HTR-8/SVneo (cell line): Measurements from ENCODE around the gene DAB2.

ENCODE experiments used
- DNase-seq: peaks from one replicate; pipeline ENCODE4 v3.0.0; 2011; ENCODE audit warnings: low spot score, mixed read lengths; ENCODE audit not compliant: insufficient read length
- FAIRE-seq: peaks from 2 replicates; lab custom pipeline; 2011; peaks lifted over from hg19 to GRCh38; lab: Jason Lieb, UNC

DAB2 gene

DNA sequence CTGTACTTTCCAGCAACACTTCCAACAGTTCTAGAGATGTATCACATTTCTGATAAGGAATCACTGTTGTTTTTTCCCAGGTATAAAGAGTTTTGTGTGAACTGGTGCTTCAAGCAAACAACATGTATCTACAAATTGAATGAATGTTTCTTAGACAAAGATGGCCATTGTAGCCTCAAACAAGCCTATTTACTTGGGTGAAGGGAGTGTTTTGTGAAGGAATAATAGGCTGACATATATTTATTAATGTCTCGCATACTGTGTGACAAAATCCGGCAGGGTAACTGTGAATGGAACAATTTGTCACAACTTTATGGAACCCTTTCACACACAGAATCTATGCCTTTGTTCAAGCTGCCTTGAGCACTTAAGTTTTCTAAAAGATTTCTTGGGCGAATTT lies 24.8 kb upstream of the DAB2 start:
- DNase-seq (no peak), FAIRE-seq (peak; percentile 79)

DNA sequence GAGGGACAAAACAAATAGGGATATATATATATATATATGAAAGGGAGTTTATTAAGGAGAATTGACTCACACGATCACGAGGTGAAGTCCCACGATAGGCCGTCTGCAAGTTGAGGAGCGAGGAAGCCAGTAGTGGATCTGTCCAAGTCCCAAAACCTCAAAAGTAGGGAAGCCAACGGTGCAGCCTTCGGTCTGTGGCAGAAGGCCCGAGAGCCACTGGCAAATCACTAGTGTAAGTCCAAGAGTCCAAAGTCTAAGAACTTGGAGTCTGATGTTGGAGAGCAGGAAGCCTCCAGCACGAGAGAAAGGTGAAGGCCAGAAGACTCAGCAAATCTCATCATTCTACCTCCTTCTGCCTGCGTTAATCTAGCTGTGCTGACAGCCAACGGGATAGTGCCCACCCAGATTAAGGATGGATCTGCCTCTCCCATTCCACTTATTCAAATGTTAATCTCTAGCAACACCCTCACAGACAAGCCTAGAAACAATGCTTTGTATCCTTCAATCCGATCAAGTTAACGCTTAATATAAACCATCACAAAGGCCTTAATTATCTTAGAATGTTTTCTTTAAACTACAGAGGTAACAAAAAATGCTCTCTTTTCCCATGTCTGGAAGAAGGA lies 23.8 kb upstream of the DAB2 start:
- DNase-seq (no peak), FAIRE-seq (peak; percentile 40)

DNA sequence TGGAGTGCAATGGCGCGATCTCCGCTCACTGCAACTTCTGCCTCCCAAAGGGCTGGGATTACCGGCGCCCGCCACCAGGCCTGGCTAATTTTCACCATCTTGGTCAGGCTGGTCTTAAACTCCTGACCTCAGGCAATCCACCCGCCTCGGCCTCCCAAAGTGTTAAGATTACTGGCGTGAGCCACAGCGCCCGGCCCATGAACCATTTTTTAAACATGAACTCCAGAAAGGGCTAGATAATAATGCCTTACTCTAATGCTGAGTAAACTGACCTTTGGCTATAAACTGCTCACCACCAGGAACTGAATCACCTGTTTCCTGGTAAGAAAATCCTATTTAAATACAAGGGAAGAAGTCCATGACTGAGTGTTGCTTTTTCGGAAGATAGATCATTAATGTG lies 23.2 kb upstream of the DAB2 start:
- DNase-seq (no peak), FAIRE-seq (no peak)

DNA sequence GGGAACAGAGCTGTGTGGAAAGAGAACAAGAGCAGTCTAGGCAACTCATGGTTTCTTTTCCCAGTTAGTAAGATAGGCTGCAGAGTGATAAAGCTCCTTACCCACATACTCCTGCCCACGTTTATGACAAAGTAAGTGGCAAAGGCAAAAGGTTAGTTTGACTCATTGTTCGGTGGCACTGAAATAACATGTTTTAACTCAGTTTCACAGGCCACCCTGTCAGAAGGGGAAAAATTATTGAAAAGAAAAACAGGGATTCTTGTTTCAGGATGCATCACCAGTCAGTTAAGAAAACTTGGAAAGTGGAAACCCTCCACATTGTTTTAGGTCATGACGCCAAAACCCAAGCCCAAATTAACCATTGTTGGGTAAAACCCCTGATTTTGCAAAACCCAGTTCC lies 22.3 kb upstream of the DAB2 start:
- DNase-seq: no peak
- peak; percentile 87 for FAIRE-seq

DNA sequence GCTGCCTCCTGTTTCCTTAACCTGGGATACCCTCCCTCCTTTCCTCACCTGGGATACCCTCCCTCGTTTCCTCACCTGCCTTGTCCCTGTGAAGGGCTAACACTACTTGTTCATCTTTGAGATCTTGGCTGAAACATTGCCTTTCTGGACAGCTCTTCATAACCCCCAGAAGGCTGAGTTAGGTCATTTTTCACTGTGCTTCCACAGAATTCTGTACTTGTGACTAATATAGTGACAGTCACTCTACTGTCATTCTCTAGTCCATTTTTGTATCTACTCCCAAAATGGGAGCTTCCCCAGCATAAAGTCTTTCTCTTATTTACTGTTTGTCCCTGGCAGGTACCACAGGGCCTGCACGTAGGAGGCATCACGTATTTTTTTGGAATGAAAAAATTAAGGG lies 21.5 kb upstream of the DAB2 start:
- DNase-seq (no peak), FAIRE-seq (peak; percentile 94)

DNA sequence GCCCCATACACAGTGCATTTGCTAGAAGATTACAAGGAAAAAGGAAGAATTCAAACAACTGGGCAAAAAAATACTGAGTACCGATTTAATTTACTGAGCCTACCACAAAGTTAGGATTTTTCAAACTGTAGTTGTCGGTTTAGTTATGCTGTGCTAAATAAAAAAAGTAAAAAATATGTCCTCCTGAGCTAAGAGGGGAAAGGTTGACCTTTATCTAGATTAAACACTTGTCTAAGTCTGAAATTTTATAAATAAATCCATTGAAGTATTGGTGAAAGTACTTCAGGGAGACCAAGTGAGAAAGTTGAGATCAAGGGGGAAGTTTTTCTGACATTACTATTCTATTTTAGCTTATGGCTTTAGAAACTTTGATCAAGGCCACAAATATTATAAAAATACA lies 19.1 kb upstream of the DAB2 start:
- no peak for DNase-seq
- FAIRE-seq: no peak

DNA sequence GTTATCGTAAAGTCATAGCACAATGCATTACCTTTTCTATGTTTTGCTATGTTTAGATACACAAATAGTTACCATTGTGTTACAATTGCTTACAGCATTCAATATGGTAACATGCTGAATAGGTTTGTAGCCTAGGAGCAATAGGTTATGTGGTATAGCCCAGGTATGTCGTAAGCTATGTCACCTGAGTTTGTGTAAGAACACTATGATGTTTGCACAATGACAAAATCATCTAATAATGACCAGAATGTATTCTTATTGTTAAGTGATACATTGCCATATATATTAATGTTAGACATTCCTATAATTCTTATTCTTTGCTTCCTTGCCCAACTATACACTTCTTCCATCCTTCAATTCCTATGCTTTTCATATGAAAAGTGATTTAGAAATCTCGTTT lies 18.2 kb upstream of the DAB2 start:
- DNase-seq (no peak), FAIRE-seq (peak; percentile 92)

DNA sequence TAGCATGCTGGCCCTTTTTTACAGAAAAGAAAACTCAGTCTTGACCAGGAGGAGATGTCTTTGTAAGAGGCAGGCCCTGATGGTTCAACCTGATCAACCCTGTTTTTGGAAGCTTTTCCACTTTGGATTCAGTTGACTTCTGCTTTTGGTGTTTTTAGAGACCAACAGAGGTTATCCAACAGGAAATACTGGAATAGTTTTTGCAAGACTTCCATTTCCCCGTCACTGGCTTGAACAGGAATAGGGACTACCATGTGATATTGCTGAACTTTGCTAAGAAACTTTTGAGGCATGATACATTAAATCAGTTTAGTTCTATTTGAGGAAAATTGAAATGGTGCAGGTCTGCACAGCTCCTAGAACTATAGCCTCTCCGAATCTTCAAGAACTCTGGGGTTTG lies 17.1 kb upstream of the DAB2 start:
- peak; percentile 55 for FAIRE-seq

DNA sequence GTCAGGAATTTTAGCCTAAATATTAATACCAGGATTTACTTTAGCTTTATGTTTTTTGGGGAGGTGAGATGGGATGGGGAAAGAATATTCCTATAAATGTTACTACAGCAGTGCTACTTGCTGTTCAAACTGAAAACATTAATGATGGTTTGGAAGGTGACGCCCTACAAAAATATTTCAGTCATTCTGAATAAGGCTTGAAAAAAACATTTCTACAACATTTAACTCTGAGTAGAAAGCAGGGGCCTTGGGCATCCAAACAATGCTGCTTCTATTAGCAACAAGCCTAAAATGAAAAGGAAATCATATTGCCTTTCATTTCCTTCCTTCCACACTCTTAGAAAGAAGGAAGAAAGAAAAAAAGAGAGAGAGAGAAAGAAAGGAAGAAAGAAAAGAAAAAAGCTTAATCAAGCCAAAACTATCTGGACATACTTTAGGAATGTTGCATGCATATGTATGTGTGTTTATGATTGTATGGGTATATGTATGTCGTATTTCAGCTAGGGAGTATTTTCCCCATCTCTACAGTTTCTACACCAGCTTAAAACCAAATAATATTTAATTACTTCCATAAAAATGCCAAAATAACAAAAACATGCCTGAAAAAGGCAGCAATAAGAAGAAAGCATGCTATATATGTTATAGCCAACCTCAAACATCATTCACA lies 16.3 kb upstream of the DAB2 start:
- FAIRE-seq (no peak), DNase-seq (no peak)

More for the DNA sequence above, 17.1 kb upstream of the DAB2 start:
- no peak for DNase-seq

DNA sequence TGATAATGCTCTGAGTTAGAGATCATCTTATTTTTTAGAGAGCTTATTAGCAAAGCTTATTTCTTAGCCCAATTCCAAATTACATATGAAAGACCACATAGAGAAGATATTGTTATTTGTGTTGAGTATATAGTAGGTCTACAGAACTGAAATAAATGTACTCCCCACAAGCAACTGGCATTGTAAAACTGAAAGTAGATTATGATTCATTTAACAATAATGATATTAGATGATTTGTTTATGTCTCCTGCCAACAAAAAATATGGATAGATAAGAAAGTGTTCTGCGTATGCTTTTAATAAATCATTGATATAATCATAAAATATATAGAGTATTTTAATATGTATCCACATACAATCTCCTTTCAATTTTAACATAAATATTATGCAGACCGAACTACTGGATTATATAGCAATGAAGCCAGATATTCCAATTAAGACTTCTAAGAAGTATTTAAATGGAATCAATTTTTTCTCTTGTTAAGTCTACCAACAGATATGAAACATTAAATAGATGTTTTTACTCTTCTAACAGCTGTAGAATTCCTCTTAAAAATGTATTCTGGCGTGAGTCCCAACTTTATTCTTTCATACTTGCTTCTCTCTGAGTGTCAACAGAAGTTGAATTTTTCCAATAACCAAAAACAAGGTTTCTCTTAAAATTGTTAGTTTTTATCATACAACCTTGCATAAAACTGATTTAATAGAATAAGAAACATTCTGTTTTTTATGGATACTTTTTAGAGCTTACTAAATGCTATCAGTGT lies 15.6 kb upstream of the DAB2 start:
- FAIRE-seq: no peak
- no peak for DNase-seq

DNA sequence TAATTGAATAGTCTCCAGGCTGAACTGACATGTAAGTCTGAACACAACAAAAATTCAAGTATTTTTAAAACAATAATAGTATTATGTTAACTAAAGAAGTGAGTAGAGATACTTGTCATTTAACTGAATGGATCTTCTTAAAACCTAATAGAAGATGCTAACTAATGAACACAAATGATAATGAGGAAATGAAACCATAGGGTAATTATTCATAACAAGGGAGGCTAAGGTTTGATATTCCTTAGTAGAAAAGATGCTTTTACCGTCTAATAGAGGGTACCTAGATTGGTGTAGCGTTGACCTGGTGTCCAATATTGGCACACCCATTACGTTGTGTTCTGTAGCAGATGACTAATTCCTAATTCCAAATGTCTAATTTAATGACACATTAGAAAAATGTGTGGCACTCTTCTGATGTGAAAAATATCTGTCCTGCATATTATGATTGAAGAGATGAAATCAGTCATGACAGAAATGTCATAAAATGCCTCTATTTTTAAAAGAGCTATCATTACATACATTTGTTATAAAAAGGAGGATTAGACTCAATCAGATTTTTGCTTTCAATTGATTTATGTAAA lies 14.9 kb upstream of the DAB2 start:
- no peak for DNase-seq
- FAIRE-seq: peak; percentile 28

DNA sequence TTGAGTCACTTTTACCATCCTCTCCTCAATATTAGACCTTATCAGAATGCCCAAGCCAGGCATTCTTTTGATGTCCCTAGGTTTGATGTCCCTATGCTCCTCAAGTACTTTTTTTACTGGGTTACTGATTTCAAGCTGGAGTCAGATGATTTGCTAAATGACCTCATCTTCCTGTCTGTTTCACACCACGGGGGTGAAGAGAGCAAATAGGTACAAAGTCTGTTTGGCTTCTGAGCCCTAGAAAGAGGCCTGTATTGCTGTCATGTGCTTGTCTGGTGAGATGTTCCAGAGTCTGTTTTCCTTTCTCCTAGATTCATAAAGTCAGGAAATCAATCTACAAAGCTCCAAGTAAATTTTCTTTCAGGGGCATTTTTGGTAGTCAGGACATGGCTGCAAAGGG lies 12.7 kb upstream of the DAB2 start:
- DNase-seq: no peak
- FAIRE-seq: peak; percentile 13

DNA sequence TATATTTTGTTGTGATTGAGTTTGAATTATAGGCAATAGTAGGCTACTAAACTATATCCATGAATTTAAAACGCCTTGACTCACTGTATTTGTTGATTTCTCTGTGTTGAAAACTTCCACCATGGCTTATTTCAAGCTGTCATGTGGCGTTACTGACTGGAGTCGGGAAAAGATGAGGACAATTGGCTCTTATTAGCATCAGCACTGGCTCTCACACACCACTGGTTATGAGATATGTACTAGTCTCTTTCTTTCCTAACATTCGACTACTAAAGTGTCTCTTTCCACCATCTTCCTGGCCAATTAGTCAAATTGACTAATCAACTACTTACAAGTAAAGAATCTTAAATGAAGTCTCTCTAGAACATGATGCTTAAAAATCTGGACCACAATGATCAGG lies 9.1 kb upstream of the DAB2 start:
- FAIRE-seq: no peak

DNA sequence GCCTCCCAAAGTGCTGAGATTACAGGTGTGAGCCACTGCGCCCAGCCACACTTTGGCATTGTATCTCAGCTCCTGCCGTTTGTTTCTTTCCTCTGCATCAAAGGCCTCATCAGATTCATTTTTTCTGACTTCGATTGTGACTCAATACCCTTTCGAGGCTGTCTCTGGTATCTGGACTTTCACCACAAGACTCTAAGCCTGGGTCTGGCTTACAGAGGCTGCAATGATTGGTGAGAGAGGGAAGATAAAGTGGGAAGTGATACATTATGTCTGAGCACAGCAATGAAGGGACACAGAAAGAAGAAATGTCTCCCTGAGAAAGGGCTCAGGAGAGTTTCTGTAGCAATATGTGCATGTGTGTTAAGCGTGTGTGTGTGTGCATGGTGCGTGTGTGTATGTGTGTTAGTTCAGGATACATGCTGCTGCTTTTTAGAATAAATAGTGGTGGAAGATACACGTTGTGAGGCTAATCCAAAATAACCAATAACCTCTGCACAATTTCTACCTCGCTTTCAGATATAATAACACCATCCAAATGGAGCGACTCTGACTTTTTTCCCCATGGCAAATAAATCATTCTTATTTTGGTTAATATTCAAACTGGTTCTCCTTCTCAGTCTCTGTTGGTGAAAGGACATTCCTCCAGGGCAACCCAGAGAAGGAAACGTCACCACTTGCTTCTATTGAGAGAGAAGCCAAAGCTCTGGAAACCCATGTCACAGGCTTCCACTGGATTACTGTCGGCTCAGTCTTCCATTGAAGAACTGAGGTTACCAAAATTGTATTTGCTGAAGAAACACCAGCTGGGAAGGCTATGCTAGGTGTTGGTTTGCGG lies 8.1 kb upstream of the DAB2 start:
- FAIRE-seq (peak; percentile 44), DNase-seq (no peak)

More for the DNA sequence above, 9.1 kb upstream of the DAB2 start:
- DNase-seq: no peak

DNA sequence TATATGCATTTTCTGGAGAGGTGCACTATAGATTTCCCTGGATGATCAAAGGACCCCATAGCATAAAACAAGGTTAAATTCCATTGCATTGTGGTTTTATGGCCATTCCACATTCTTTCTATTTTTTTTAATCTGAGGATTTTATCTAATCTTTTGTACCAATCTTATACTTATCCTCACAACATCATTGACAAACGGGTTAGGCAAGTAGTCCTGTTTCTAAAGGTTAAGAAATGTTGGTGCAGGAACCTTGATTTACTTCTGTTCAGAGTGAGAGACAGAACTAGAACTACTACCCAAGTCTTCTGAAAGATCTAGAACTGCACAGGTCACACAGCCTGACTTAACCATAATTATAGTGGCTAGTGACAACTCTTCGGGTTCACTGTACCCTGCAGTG lies 5.7 kb upstream of the DAB2 start:
- DNase-seq (no peak), FAIRE-seq (peak; percentile 58)

DNA sequence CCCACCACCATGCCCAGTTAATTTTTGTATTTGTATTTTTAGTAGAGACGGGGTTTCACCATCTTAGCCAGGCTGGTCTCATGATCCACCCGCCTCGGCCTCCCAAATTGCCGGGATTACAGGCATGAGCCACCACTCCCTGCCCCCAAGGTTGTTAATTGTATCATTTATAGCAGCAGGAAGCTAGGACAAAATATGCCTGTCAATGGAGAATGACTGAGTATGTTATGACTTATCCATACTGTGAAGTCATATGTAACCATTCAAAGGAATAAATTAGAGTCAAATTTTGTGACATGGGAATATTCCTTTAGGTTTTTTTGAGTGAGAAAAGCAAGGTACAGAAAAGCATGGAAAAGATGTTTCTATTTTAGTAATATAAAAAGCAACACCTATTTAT lies 3.9 kb upstream of the DAB2 start:
- FAIRE-seq (no peak), DNase-seq (no peak)

DNA sequence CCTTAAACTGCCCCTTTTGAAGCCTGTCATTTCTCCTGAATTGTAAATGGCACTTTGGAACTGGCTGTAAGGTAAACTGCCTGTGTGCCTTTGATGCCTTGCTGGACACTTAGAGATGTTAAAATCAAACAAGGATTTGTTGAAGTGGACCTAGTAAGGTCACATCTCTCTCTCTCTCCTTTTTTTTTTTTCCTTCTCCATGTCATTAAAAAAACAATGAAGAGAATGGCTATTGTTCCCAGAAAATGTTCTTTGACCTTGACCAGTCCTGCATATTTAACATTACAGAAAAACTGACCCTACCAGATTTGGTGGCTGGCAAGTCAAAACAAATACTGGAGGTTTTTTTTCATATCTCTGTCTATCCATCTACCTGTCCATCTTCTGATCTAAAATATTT lies 2.9 kb upstream of the DAB2 start:
- FAIRE-seq: peak; percentile 9

DNA sequence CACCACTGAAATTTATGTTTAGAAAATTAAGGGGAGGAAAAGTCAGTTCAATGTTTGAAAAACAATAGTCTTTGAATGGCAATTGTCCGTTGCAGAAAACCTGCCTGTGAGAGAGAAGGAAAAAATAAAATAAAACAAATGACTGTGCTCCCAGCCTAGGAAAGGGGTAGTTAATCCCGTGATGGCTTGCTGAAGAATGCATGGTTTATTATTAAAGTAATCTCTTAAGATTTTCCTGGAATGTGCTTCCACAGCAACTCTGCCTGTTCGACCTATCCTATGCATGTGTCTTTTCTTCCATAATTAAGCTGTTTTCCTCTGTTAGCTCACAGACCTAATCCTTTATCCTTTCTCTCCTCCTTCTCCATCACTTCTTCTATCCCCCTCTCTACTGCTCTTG lies 2.4 kb upstream of the DAB2 start:
- FAIRE-seq (no peak), DNase-seq (no peak)

More for the DNA sequence above, 2.9 kb upstream of the DAB2 start:
- no peak for DNase-seq

DNA sequence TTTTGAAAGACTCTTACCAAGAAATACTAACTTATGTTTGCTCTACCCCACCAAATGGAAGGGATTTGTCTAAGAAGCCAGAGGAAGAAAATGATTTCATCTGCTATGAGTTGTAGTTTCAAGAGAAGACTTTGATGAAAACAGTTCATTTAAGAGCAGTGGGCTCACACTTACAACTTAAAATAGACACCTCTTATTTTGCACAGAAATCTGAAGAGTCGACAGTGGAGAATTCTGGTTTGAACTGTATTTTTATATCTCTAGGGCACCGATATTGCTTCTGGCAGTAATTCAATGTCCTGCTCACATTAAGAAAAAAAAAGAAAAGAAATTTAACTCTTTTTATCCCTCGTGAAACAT lies 1.9 kb upstream of the DAB2 start:
- DNase-seq (no peak), FAIRE-seq (no peak)

DNA sequence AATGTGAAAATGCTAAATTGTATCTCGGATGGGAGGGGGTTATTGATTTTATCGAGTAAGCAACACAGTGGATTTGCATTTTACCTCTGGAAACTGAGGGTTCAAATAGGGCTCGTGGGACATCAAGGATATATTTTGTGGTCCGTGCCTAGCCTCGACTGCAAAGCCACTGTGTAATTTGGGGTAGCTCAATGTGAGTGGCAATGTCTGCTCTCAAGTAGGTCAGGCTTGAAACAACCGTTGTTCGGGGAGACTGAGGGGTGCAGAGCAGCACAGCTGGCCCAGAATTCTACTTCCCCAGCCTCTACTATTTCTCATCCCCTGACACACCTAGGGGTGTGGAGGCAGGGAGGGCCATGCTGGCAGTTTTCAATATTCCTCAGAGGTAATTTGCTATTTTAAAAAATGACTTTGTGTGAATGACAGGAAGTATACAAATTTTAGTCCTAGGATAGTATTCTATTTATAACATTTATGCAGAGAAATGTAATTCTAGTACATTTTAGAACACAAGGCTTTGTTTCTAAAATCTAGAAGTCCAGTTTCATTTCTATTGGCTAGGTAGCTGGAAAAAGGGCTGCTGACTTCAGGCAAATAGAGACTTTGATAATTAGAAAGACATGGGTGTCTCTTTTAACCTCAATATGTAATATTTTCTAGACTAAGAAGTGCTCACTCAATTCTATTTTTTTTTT lies 1.4 kb upstream of the DAB2 start:
- FAIRE-seq: no peak
- no peak for DNase-seq
